H1 (cell line): Measurements from ENCODE around the gene TEX13B. TPM values are rescaled to one million over a fixed set of nuclear protein-coding genes. Genes with fewer than 3 reads are reported as not detected.
A peak's percentile ranks its signal among the peaks of the same experiment; 100 is the strongest.

Experiments used
- CTCF ChIA-PET: fragments of 300-600 bp; sonication (Branson Sonifier 250); formaldehyde crosslinking; loops from one replicate; lab custom pipeline; 2021; ENCODE audit not compliant: partially characterized antibody; lab: Charles Lee
- POLR2A ChIA-PET: fragments of 300-600 bp; sonication (Branson Sonifier 250); formaldehyde crosslinking; loops from one replicate; lab custom pipeline; 2021; ENCODE audit warnings: inconsistent platforms; ENCODE audit not compliant: partially characterized antibody; lab: Charles Lee
- DNase-seq, 2 experiments: peaks; one replicate each; pipeline versions ENCODE4 v3.0.0 to v3.0.0-alpha.2; 2010 to 2022; ENCODE audit warnings: low spot score in 2 of 2, low read depth in 1 of 2, mixed read lengths in 1 of 2
- FAIRE-seq: peaks from 2 replicates; lab custom pipeline; 2011; peaks lifted over from hg19 to GRCh38; lab: Jason Lieb, UNC
- H2AFZ ChIP-seq: 2 replicates; pipeline ENCODE4 v1.8.1; 2012; ENCODE audit warnings: low read length, inconsistent platforms
- H2AK5ac ChIP-seq: 2 replicates; pipeline ENCODE4 v1.6.1; 2013; ENCODE audit warnings: low read depth, low read length
- H2BK120ac ChIP-seq: replicated peaks from 2 replicates; pipeline ENCODE3; 2013; ENCODE audit warnings: low read depth, low read length, inconsistent platforms
- H2BK12ac ChIP-seq: 2 replicates; pipeline ENCODE4 v1.6.1; 2013; ENCODE audit warnings: low read depth, low read length
- H2BK15ac ChIP-seq: 2 replicates; pipeline ENCODE4 v1.6.1; 2013; ENCODE audit warnings: low read length
- H2BK20ac ChIP-seq: 2 replicates; pipeline ENCODE4 v1.6.1; 2013; ENCODE audit warnings: low read length
- H2BK5ac ChIP-seq: 2 replicates; pipeline ENCODE4 v1.6.1; 2013; ENCODE audit warnings: low read depth, low read length
- H3K14ac ChIP-seq: 2 replicates; pipeline ENCODE4 v1.6.1; 2013; ENCODE audit warnings: inconsistent platforms; ENCODE audit not compliant: insufficient read length
- H3K18ac ChIP-seq: 2 replicates; pipeline ENCODE4 v1.6.1; 2013; ENCODE audit warnings: low read length; ENCODE audit errors: extremely low read depth
- H3K23ac ChIP-seq: 2 replicates; pipeline ENCODE4 v1.6.1; 2013; ENCODE audit warnings: inconsistent platforms; ENCODE audit not compliant: insufficient read length
- H3K23me2 ChIP-seq: 2 replicates; pipeline ENCODE4 v1.6.1; 2013; ENCODE audit warnings: low read depth, low read length
- H3K27ac ChIP-seq: 2 replicates; pipeline ENCODE4 v1.6.1; 2011; ENCODE audit warnings: low read depth, low read length, inconsistent platforms
- H3K27me3 ChIP-seq, 4 experiments: replicated peaks in 1 of 4; 1 replicate in 1 of 4; 2 replicates in 3 of 4; pipeline versions ENCODE4 v1.6.1 to v1.8.1; 2011 to 2013; ENCODE audit warnings: low read length in 3 of 4, mild to moderate bottlenecking in 3 of 4, inconsistent platforms in 2 of 4, mixed read lengths in 2 of 4, moderate library complexity in 1 of 4; ENCODE audit not compliant: control insufficient read depth in 3 of 4, insufficient read depth in 3 of 4; ENCODE audit errors: extremely low read depth in 1 of 4
- H3K36me3 ChIP-seq, 4 experiments: 2 replicates each; pipeline versions ENCODE4 v1.6.1 to v1.8.1; 2011 to 2013; ENCODE audit warnings: mild to moderate bottlenecking in 4 of 4, low read length in 3 of 4, moderate library complexity in 2 of 4, control low read depth in 1 of 4, inconsistent platforms in 1 of 4; ENCODE audit not compliant: insufficient read depth in 4 of 4, control insufficient read depth in 2 of 4
- H3K4ac ChIP-seq: replicated peaks from 2 replicates; pipeline ENCODE3; 2013; ENCODE audit warnings: low read length, low read depth, mixed read lengths, inconsistent platforms; ENCODE audit not compliant: insufficient read length
- H3K4me1 ChIP-seq, 4 experiments: replicated peaks in 1 of 4; 1 replicate in 1 of 4; 2 replicates in 3 of 4; pipeline versions ENCODE4 v1.6.1 to v1.8.1; 2011 to 2013; ENCODE audit warnings: low read length in 3 of 4, inconsistent platforms in 2 of 4, mixed read lengths in 1 of 4; ENCODE audit not compliant: insufficient read depth in 4 of 4, control insufficient read depth in 3 of 4
- H3K4me2 ChIP-seq, 2 experiments: 2 replicates each; pipeline versions ENCODE4 v1.6.1 to v1.8.1; 2011 to 2013; ENCODE audit warnings: low read depth in 2 of 2, low read length in 2 of 2, control low read depth in 1 of 2, inconsistent platforms in 1 of 2, mild to moderate bottlenecking in 1 of 2; ENCODE audit not compliant: insufficient read depth in 1 of 2
- H3K4me3 ChIP-seq, 4 experiments: fragments of 200-600, 300-600 bp in 1 of 4; sonication (generic), shearing (Covaris generic), sonication (Bioruptor Twin) in 1 of 4; 2 replicates each; pipeline versions ENCODE4 v1.5.1 to v1.8.1; 2011 to 2016; ENCODE audit warnings: low read length in 4 of 4, low read depth in 3 of 4, control low read depth in 2 of 4, inconsistent platforms in 2 of 4, mild to moderate bottlenecking in 2 of 4, mixed read lengths in 1 of 4, moderate library complexity in 1 of 4; ENCODE audit not compliant: insufficient read depth in 2 of 4; ENCODE audit errors: extremely low read depth in 1 of 4
- H3K56ac ChIP-seq: replicated peaks from 2 replicates; pipeline ENCODE3; 2013; ENCODE audit warnings: low read depth, mild to moderate bottlenecking, mixed read lengths, low read length, inconsistent platforms; ENCODE audit not compliant: insufficient read length
- H3K79me1 ChIP-seq: 2 replicates; pipeline ENCODE4 v1.6.1; 2013; ENCODE audit warnings: low read depth, low read length, control low read depth
- H3K79me2 ChIP-seq, 2 experiments: 2 replicates each; pipeline versions ENCODE4 v1.6.1 to v1.8.1; 2012 to 2013; ENCODE audit warnings: low read length in 2 of 2, mild to moderate bottlenecking in 2 of 2, inconsistent platforms in 1 of 2; ENCODE audit not compliant: insufficient read depth in 2 of 2, control insufficient read depth in 1 of 2
- H3K9ac ChIP-seq, 4 experiments: replicated peaks in 1 of 4; 1 replicate in 1 of 4; 2 replicates in 3 of 4; pipeline versions ENCODE4 v1.6.1 to v1.8.1; 2011 to 2013; ENCODE audit warnings: low read depth in 3 of 4, low read length in 3 of 4, control low read depth in 2 of 4, mild to moderate bottlenecking in 2 of 4, moderate library complexity in 2 of 4, inconsistent platforms in 1 of 4; ENCODE audit errors: extremely low read depth in 1 of 4
- H3K9me3 ChIP-seq, 2 experiments: 2 replicates each; pipeline versions ENCODE4 v1.6.1 to v1.8.1; 2012 to 2013; ENCODE audit warnings: mild to moderate bottlenecking in 2 of 2, moderate library complexity in 2 of 2, control low read depth in 1 of 2, inconsistent platforms in 1 of 2, low read depth in 1 of 2, low read length in 1 of 2, mixed read lengths in 1 of 2; ENCODE audit not compliant: insufficient read depth in 2 of 2
- H4K20me1 ChIP-seq, 2 experiments: replicated peaks in 1 of 2; 2 replicates each; pipeline versions ENCODE3 to v1.8.1; 2011 to 2013; ENCODE audit warnings: inconsistent platforms in 2 of 2, low read length in 2 of 2, mild to moderate bottlenecking in 1 of 2; ENCODE audit not compliant: insufficient read depth in 2 of 2, control insufficient read depth in 1 of 2
- H4K5ac ChIP-seq: 2 replicates; pipeline ENCODE4 v1.6.1; 2013; ENCODE audit warnings: low read length, low read depth, mixed read lengths, inconsistent platforms; ENCODE audit not compliant: insufficient read length
- H4K8ac ChIP-seq: 2 replicates; pipeline ENCODE4 v1.8.0; 2013; ENCODE audit warnings: mild to moderate bottlenecking, moderate library complexity, low read length, inconsistent platforms; ENCODE audit not compliant: insufficient read depth; ENCODE audit errors: extremely low read depth
- H4K91ac ChIP-seq: replicated peaks from 2 replicates; pipeline ENCODE3; 2013; ENCODE audit warnings: low read length, mixed read lengths, inconsistent platforms; ENCODE audit not compliant: insufficient read length
- BRCA1 ChIP-seq: IDR thresholded peaks from 2 replicates; pipeline ENCODE4 v1.6.1; 2012; ENCODE audit warnings: low read depth, low read length, improper control_type of control experiment
- CTCF ChIP-seq, 3 experiments: IDR thresholded peaks; 1 replicate in 2 of 3; 2 replicates in 1 of 3; pipeline versions ENCODE4 v1.5.1 to v1.6.1; 2011; ENCODE audit warnings: low read length in 3 of 3, mild to moderate bottlenecking in 3 of 3, inconsistent platforms in 2 of 3, low read depth in 1 of 3, moderate library complexity in 1 of 3; ENCODE audit not compliant: insufficient read depth in 1 of 3; ENCODE audit errors: control extremely low read depth in 1 of 3
- RAD21 ChIP-seq, 2 experiments: IDR thresholded peaks in 1 of 2; conservative IDR thresholded peaks in 1 of 2; 2 replicates each; pipeline ENCODE4 v1.6.1; 2011; ENCODE audit warnings: low read depth in 2 of 2, low read length in 2 of 2, improper control_type of control experiment in 1 of 2, inconsistent platforms in 1 of 2, mild to moderate bottlenecking in 1 of 2, moderate library complexity in 1 of 2
- RBBP5 ChIP-seq: IDR thresholded peaks from 2 replicates; pipeline ENCODE4 v1.7.1; 2012; ENCODE audit warnings: low read depth, mild to moderate bottlenecking, inconsistent platforms, low read length, moderate library complexity, borderline replicate concordance
- SP4 ChIP-seq: IDR thresholded peaks from 2 replicates; pipeline ENCODE4 v1.6.1; 2012; ENCODE audit warnings: low read length, inconsistent platforms
- YY1 ChIP-seq: IDR thresholded peaks from 2 replicates; pipeline ENCODE4 v1.6.1; 2011; ENCODE audit warnings: low read depth, mild to moderate bottlenecking, low read length
- WGBS, 2 experiments: shearing (Covaris generic) in 1 of 2; methylation state at CpG; one replicate each; pipeline versions ENCODE4 v1.1.6 to v1.1.7; 2013 to 2015; ENCODE audit warnings: low lambda C conversion rate in 2 of 2, mixed read lengths in 2 of 2, inconsistent platforms in 1 of 2, low coverage in 1 of 2, missing lambda C conversion rate in 1 of 2; ENCODE audit not compliant: insufficient replicate concordance in 2 of 2, insufficient coverage in 1 of 2, insufficient read length in 1 of 2; ENCODE audit errors: extremely low coverage in 1 of 2, missing lambda C conversion rate in 1 of 2; 5-methylcytosine and 5-hydroxymethylcytosine counted together
- polyA plus RNA-seq, 7 experiments: library from polyadenylated mRNA; depleted of rRNA in 3 of 7; stranded (reverse) in 5 of 7; unstranded in 2 of 7; fragments of >200 nt in 5 of 7; fragments of 200-250 nt in 2 of 7; gene quantifications; 1 replicate in 5 of 7; 2 replicates in 1 of 7; 4 replicates in 1 of 7; pipeline versions ENCODE4 v1.2.1 to v1.2.3, GENCODE V29; 2011 to 2013; ENCODE audit warnings: missing spikeins in 2 of 7, mixed read lengths in 2 of 7
- total RNA-seq: library from RNA; stranded (reverse); fragmentation: NEBNext Ultra II Directional; extraction: Animal tissue kit (Norgen Biotek cat#: 25700); gene quantifications from 2 replicates; pipeline ENCODE4 v1.2.1, GENCODE V29; 2021

TEX13B gene
- total and polyA plus RNA-seq, 2 of the 8 experiments (the other 6 are each of a cell fraction or from before 2014, with no cell fraction given): 0.06 to 0.32 TPM

- no peak overlapping the region for H2BK120ac ChIP-seq
- peak overlapping the region; percentile 60; the same call in 1 of the 2 replicates for H3K18ac ChIP-seq
- H3K56ac ChIP-seq: no peak overlapping the region
- H4K5ac ChIP-seq: no peak overlapping the region
- TF ChIP-seq SP4: no peak
- peak in 2 of 3 experiments; percentile 55 to 57; a peak in 3 of 4 replicates for TF ChIP-seq CTCF (IDR thresholded peaks at IDR 0.05; ENCODE audit: control extremely low read depth in 1 of 3, insufficient read depth in 1 of 3, low read depth in 1 of 3, low read length in 3 of 3)
- TF ChIP-seq YY1: no peak
- TF ChIP-seq RBBP5: no peak
- TF ChIP-seq RAD21 (IDR thresholded peaks at IDR 0.05 in 1 of 2, conservative IDR thresholded peaks at IDR 0.05 in 1 of 2; ENCODE audit: low read depth in 2 of 2, low read length in 2 of 2): peak; percentile 49 to 71
- no peak for TF ChIP-seq BRCA1
- H3K9ac ChIP-seq: no peak overlapping the region
- ChIA-PET CTCF (interaction anchor here (0.7 to 1.7 kb wide), 9 partner anchors 10 to 322 kb away, joined by 3 to 7 read pairs (median 3); no protein-coding TSS in a partner anchor), POLR2A (interaction anchor here (0.7 kb wide), 1 partner anchor 325 kb away, joined by 4 read pairs; no protein-coding TSS in a partner anchor)
- H3K4me2 ChIP-seq: no peak overlapping the region
- no peaks in the 10 kb centered on the region for H3K79me2 ChIP-seq
- no peak overlapping the region for H4K91ac ChIP-seq
- no peaks in the 10 kb centered on the region for H3K27me3 ChIP-seq
- H3K23me2 ChIP-seq: no peaks in the 10 kb centered on the region
- H3K4ac ChIP-seq: no peak overlapping the region
- peaks cover 0 to 2% (median 0%) of the 10 kb centered on the region in 4 experiments; a peak in 2 of 8 replicates for H3K36me3 ChIP-seq
- no peak overlapping the region for H3K27ac ChIP-seq
- H2BK5ac ChIP-seq: no peak overlapping the region
- FAIRE-seq: peak; percentile 91
- H2BK15ac ChIP-seq: no peak overlapping the region
- 59% methylated on average over 3 of the region's 3 CpGs; no CpG with 5 or more reads in 1 of the 2 experiments for WGBS, 2 experiments
- no peaks in the 10 kb centered on the region for H4K20me1 ChIP-seq
- H2AFZ ChIP-seq: no peak overlapping the region
- no peak for DNase-seq
- H3K23ac ChIP-seq: no peak overlapping the region
- H3K9me3 ChIP-seq: no peaks in the 10 kb centered on the region
- no peak overlapping the region for H2AK5ac ChIP-seq
- H3K4me1 ChIP-seq: peaks cover 0 to 7% (median 4%) of the 10 kb centered on the region in 4 experiments; a peak in 4 of 7 replicates
- H2BK12ac ChIP-seq: no peak overlapping the region
- H2BK20ac ChIP-seq: no peak overlapping the region
- H3K79me1 ChIP-seq: no peaks in the 10 kb centered on the region
- H3K14ac ChIP-seq: no peak overlapping the region
- H3K4me3 ChIP-seq: no peak overlapping the region
- no peak overlapping the region for H4K8ac ChIP-seq
Observed at GRCh38 chrX:107978707-107979307, 3.4 kb downstream of the TEX13B start.
